Activated CD4-positive, CD25-positive, alpha-beta regulatory T cell treated with anti-CD3 and anti-CD28 coated beads, Interleukin-2, amount 50 U/mL, for 72 hours (primary cell): ENCODE results near the gene CCDC92.

Source experiments
- DNase-seq: peaks from one replicate; pipeline ENCODE4 v3.0.0; 2021

CCDC92 gene

GRCh38 chr12:124001343-124001742 lies 28.7 kb upstream of the CCDC92 start:
- no peak for DNase-seq

- no peak for DNase-seq
Observed at GRCh38 chr12:124000111-124000510, 27.5 kb upstream of the CCDC92 start.

GRCh38 chr12:123998991-123999359 lies 26.3 kb upstream of the CCDC92 start:
- DNase-seq: no peak

- DNase-seq: no peak
Observed at GRCh38 chr12:123998344-123998990, 25.8 kb upstream of the CCDC92 start.

- DNase-seq: no peak
Observed at GRCh38 chr12:123997908-123998307, 25.3 kb upstream of the CCDC92 start.

- DNase-seq: no peak
Observed at GRCh38 chr12:123997033-123997822, 24.6 kb upstream of the CCDC92 start.

GRCh38 chr12:123996581-123996980 lies 23.9 kb upstream of the CCDC92 start:
- no peak for DNase-seq

- DNase-seq: no peak
Observed at GRCh38 chr12:123995023-123995748, 22.6 kb upstream of the CCDC92 start.

GRCh38 chr12:123992118-123992825 lies 19.6 kb upstream of the CCDC92 start:
- no peak for DNase-seq

GRCh38 chr12:123991372-123991951 lies 18.8 kb upstream of the CCDC92 start:
- DNase-seq: no peak

GRCh38 chr12:123990511-123990910 lies 17.9 kb upstream of the CCDC92 start:
- no peak for DNase-seq

- DNase-seq: no peak
Observed at GRCh38 chr12:123989753-123990152, 17.1 kb upstream of the CCDC92 start.

- DNase-seq: no peak
Observed at GRCh38 chr12:123989168-123989567, 16.5 kb upstream of the CCDC92 start.

- no peak for DNase-seq
Observed at GRCh38 chr12:123987022-123987421, 14.4 kb upstream of the CCDC92 start.

- no peak for DNase-seq
Observed at GRCh38 chr12:123986374-123986965, 13.8 kb upstream of the CCDC92 start.

GRCh38 chr12:123984903-123985302 lies 12.3 kb upstream of the CCDC92 start:
- no peak for DNase-seq

GRCh38 chr12:123983822-123984485 lies 11.3 kb upstream of the CCDC92 start:
- no peak for DNase-seq

- no peak for DNase-seq
Observed at GRCh38 chr12:123982269-123982668, 9.6 kb upstream of the CCDC92 start.

GRCh38 chr12:123979566-123979965 lies 6.9 kb upstream of the CCDC92 start:
- no peak for DNase-seq

GRCh38 chr12:123976227-123976826 lies 3.7 kb upstream of the CCDC92 start:
- DNase-seq: no peak

- peak; percentile 53 for DNase-seq
Observed at GRCh38 chr12:123973552-123974341, 1.1 kb upstream of the CCDC92 start.
